ENCODE results near the gene XYLT1. TPM values are rescaled to one million over a fixed set of nuclear protein-coding genes. Genes with fewer than 3 reads are reported as not detected.

The XYLT1 gene
- total RNA-seq, 2 experiments from 2014 or later, result 59.4 to 60.4 TPM

DNA sequence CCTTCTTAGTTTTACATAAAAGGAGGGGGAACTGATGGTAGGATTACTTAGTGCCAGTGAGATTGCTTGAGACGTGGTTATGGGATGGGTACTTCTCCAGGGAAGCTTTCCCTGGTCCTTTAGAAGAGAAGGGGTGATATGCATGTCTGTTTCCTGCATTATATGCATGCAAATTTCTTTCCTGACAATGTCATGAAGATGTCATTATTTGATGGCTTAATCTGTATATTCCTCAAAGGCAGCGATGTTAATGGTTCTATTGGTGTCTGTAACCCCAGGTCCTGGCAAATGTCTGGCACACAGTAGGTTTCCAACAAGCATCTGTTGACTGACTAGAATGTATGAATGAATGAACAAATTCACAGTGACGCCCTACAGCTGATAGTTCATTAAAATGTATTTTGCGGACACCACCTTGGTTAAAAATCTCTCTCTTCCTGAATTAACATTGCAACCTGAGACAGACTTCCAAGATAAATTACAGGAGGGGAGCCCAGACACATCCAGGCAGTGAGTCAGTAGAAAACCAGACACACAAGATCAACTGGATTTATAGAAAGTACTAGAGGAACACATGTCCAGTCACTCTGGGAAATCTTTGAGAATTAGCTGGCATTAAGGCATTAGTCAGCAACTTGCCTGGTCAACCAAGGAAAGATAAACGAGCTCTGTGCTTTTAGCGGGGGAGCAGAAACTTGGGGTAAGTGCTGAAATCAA lies 293.4 kb downstream of the XYLT1 start:
- POLR2A ChIA-PET, result no interaction called here
- Mint-ChIP-seq H3K4me3 (no peak overlapping the region), H3K9me3 (ENCODE audit: insufficient read depth) (no peaks in the 10 kb centered on the region), H3K27me3 (ENCODE audit: low read depth) (no peaks in the 10 kb centered on the region), H3K4me1 (ENCODE audit: low read depth) (peaks cover 18% of the 10 kb centered on the region), H3K27ac (no peak overlapping the region), H3K36me3 (ENCODE audit: low read depth) (peaks cover 62% of the 10 kb centered on the region)
- CTCF ChIA-PET, result no interaction called here
- ATAC-seq (no peak), DNase-seq (no peak)

DNA sequence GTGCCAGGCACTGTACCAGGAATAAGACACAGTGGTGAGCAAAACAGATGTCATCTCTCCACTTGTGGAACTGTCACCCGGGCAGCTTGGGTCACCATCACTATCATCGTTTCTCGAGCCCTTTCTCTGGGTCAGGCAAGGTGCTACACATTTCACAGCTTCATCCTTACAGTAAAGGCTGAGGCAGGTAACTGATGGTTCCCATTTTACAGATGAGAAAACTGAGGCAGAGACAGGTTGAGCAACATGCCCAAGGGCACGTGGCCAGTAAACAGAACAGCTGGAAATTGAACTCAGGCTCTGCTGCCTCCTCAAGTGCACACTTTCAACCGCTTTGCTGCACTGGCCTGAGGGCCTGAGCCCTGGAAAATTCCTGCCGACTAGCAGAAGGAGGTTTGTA lies 294.6 kb downstream of the XYLT1 start:
- DNase-seq (no peak), ATAC-seq (no peak)
- POLR2A ChIA-PET, result no interaction called here
- CTCF ChIA-PET, result no interaction called here
- H3K36me3 Mint-ChIP-seq (ENCODE audit: low read depth), result peaks cover 57% of the 10 kb centered on the region
- H3K9me3 Mint-ChIP-seq (ENCODE audit: insufficient read depth), result no peaks in the 10 kb centered on the region
- peaks cover 20% of the 10 kb centered on the region for H3K4me1 Mint-ChIP-seq (ENCODE audit: low read depth)
- H3K4me3 Mint-ChIP-seq, result no peak overlapping the region
- no peaks in the 10 kb centered on the region for H3K27me3 Mint-ChIP-seq (ENCODE audit: low read depth)
- H3K27ac Mint-ChIP-seq, result no peak overlapping the region

DNA sequence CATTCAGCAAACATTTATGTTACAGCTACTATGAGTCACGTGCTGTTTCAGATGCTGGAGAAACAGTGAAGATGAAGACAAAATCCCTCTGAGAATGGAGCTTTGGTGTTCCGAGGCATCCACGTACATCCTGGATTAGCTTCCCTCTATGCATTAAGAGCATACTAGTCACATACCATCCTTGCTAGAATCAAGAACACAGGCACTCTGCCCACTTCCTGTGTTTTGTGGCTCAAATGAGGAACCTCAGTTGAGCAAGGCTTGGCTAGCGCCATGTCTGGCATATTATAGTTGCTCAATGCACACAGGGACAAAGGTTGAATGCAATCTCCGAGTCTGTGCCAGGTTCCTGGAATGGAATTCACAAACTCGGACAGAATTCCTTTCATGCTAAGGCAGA lies 297.5 kb downstream of the XYLT1 start:
- DNase-seq (peak; percentile 58), ATAC-seq (peak; percentile 44)
- Mint-ChIP-seq H3K4me3 (no peak overlapping the region), H3K27ac (no peak overlapping the region), H3K4me1 (ENCODE audit: low read depth) (peaks cover 20% of the 10 kb centered on the region), H3K27me3 (ENCODE audit: low read depth) (no peaks in the 10 kb centered on the region), H3K36me3 (ENCODE audit: low read depth) (peaks cover 60% of the 10 kb centered on the region), H3K9me3 (ENCODE audit: insufficient read depth) (no peaks in the 10 kb centered on the region)
- ChIA-PET POLR2A (no interaction called here), CTCF (no interaction called here)

- no peak overlapping the region for H3K4me3 Mint-ChIP-seq
- peaks cover 62% of the 10 kb centered on the region for H3K36me3 Mint-ChIP-seq (ENCODE audit: low read depth)
Observed at GRCh38 chr16:17171250-17172143, 299.3 kb downstream of the XYLT1 start.

GRCh38 chr16:17170435-17170834 lies 300.3 kb downstream of the XYLT1 start:
- CTCF ChIA-PET, result no interaction called here

More at GRCh38 chr16:17171250-17172143, 299.3 kb downstream of the XYLT1 start:
- Mint-ChIP-seq H3K9me3 (ENCODE audit: insufficient read depth) (no peaks in the 10 kb centered on the region), H3K27ac (no peak overlapping the region), H3K4me1 (ENCODE audit: low read depth) (peaks cover 20% of the 10 kb centered on the region), H3K27me3 (ENCODE audit: low read depth) (no peaks in the 10 kb centered on the region)
- ChIA-PET POLR2A (no interaction called here), CTCF (interaction anchor here (1.1 to 1.7 kb wide), 3 partner anchors 23 to 296 kb away, joined by 3 to 4 read pairs (median 3); no protein-coding TSS in a partner anchor)
- DNase-seq (no peak), ATAC-seq (no peak)

DNA sequence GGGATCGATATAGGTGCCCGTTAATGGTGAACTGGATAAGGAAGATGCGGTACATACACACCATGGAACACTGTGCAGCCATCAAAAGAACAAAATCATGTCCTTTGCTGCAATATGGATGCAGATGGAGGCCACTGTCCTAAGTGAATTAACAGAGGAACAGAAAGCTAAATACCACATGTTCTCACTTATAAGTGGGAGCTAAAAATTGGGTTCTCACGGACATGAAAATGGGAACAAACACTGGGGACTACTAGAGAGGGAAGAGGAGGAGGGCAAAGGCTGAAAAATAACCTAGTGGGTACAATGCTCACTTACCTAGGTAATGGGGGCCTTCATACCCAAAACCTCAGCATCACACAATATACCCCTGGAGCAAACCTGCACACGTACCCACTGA lies 302.6 kb downstream of the XYLT1 start:
- no peak overlapping the region for H3K4me3 Mint-ChIP-seq
- H3K27me3 Mint-ChIP-seq (ENCODE audit: low read depth), result no peaks in the 10 kb centered on the region
- H3K36me3 Mint-ChIP-seq (ENCODE audit: low read depth), result peaks cover 51% of the 10 kb centered on the region
- peaks cover 14% of the 10 kb centered on the region for H3K4me1 Mint-ChIP-seq (ENCODE audit: low read depth)
- no peak for DNase-seq
- CTCF ChIA-PET, result no interaction called here
- no peak for ATAC-seq
- no peak overlapping the region for H3K27ac Mint-ChIP-seq
- H3K9me3 Mint-ChIP-seq (ENCODE audit: insufficient read depth), result no peaks in the 10 kb centered on the region
- POLR2A ChIA-PET, result no interaction called here

More at GRCh38 chr16:17170435-17170834, 300.3 kb downstream of the XYLT1 start:
- Mint-ChIP-seq H3K27me3 (ENCODE audit: low read depth) (no peaks in the 10 kb centered on the region), H3K27ac (no peak overlapping the region), H3K36me3 (ENCODE audit: low read depth) (peaks cover 56% of the 10 kb centered on the region), H3K4me1 (ENCODE audit: low read depth) (peaks cover 20% of the 10 kb centered on the region), H3K4me3 (no peak overlapping the region), H3K9me3 (ENCODE audit: insufficient read depth) (no peaks in the 10 kb centered on the region)
- ATAC-seq (no peak), DNase-seq (no peak)
- POLR2A ChIA-PET, result interaction anchor here (0.6 kb wide), 1 partner anchor 248 kb away, joined by 3 read pairs; no protein-coding TSS in a partner anchor

- Mint-ChIP-seq H3K9me3 (ENCODE audit: insufficient read depth) (no peaks in the 10 kb centered on the region), H3K4me3 (no peak overlapping the region), H3K4me1 (ENCODE audit: low read depth) (peaks cover 6% of the 10 kb centered on the region), H3K27ac (no peak overlapping the region), H3K27me3 (ENCODE audit: low read depth) (no peaks in the 10 kb centered on the region), H3K36me3 (ENCODE audit: low read depth) (peaks cover 48% of the 10 kb centered on the region)
- ChIA-PET POLR2A (no interaction called here), CTCF (no interaction called here)
- DNase-seq, result no peak
- ATAC-seq, result no peak
Observed at GRCh38 chr16:17166095-17166494, 304.7 kb downstream of the XYLT1 start.

- no peak for ATAC-seq
- Mint-ChIP-seq H3K4me3 (no peak overlapping the region), H3K27ac (no peak overlapping the region), H3K4me1 (ENCODE audit: low read depth) (peaks cover 6% of the 10 kb centered on the region), H3K9me3 (ENCODE audit: insufficient read depth) (no peaks in the 10 kb centered on the region), H3K27me3 (ENCODE audit: low read depth) (no peaks in the 10 kb centered on the region), H3K36me3 (ENCODE audit: low read depth) (peaks cover 37% of the 10 kb centered on the region)
- ChIA-PET POLR2A (interaction anchor here (0.5 kb wide), 1 partner anchor 289 kb away, joined by 3 read pairs; no protein-coding TSS in a partner anchor), CTCF (no interaction called here)
- DNase-seq, result no peak
Observed at GRCh38 chr16:17162560-17162959, 308.2 kb downstream of the XYLT1 start.

DNA sequence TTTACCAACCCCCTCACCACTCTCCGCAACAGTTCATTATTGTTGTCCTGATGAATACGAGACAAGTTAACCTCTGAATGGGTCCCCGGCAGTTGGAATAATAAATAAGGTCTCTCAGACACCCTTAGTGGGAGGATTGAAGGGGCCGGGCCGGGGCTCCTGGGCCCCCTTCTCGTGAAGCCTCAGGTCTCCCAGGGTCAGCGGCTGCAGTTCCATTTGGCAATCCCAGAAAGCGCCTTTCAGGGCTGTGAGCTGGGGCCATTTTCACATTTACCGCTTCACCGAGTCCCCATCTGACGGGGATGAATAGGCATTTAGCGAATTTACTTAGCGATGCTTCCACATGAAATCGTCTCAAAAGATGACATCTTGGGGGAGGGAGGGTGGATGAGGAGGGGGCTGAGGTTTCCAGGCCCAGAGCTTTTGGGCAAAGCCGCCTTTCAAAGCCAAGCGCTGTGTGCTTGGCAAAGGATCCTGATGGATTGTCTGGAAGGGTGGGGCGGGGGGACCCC lies 309.8 kb downstream of the XYLT1 start:
- ChIA-PET CTCF (no interaction called here), POLR2A (no interaction called here)
- no peaks in the 10 kb centered on the region for H3K27me3 Mint-ChIP-seq (ENCODE audit: low read depth)
- DNase-seq (no peak), ATAC-seq (no peak)
- no peak overlapping the region for H3K27ac Mint-ChIP-seq
- H3K4me1 Mint-ChIP-seq (ENCODE audit: low read depth), result peaks cover 6% of the 10 kb centered on the region
- peaks cover 44% of the 10 kb centered on the region for H3K36me3 Mint-ChIP-seq (ENCODE audit: low read depth)
- H3K9me3 Mint-ChIP-seq (ENCODE audit: insufficient read depth), result no peaks in the 10 kb centered on the region
- no peak overlapping the region for H3K4me3 Mint-ChIP-seq

DNA sequence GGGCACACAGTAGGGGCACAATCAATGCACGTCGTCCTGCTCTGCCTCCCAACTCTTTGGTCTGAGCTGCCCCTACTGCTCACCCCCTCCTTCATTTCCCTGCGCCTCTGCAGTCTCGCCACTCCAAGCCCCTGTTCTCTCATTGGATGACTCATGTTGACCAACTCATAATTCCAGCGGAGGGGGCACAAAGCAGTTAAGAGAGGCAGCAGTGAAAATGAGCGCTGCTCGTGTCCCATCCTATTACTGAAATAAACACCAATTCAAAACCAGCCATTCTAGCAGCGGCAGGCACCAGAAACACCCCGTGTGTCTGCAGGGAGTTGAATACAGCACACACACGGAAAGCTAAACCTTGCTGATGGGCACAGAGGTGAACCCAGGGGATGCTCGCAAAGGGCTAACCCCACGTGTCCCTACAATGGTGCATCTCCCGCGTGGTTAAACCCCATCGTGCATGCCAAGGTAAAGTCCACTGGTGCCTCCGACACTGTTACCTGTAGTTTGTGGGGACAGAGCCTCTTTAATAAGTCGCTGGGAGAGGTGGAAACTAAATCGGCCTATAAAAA lies 310.4 kb downstream of the XYLT1 start:
- no peak overlapping the region for H3K4me3 Mint-ChIP-seq
- POLR2A ChIA-PET, result no interaction called here
- DNase-seq (no peak), ATAC-seq (no peak)
- no peak overlapping the region for H3K27ac Mint-ChIP-seq
- H3K9me3 Mint-ChIP-seq (ENCODE audit: insufficient read depth), result no peaks in the 10 kb centered on the region
- no peaks in the 10 kb centered on the region for H3K27me3 Mint-ChIP-seq (ENCODE audit: low read depth)
- CTCF ChIA-PET, result interaction anchor here (1.8 kb wide), 1 partner anchor 24 kb away, joined by 3 read pairs; no protein-coding TSS in a partner anchor
- peaks cover 43% of the 10 kb centered on the region for H3K36me3 Mint-ChIP-seq (ENCODE audit: low read depth)
- H3K4me1 Mint-ChIP-seq (ENCODE audit: low read depth), result peaks cover 6% of the 10 kb centered on the region

DNA sequence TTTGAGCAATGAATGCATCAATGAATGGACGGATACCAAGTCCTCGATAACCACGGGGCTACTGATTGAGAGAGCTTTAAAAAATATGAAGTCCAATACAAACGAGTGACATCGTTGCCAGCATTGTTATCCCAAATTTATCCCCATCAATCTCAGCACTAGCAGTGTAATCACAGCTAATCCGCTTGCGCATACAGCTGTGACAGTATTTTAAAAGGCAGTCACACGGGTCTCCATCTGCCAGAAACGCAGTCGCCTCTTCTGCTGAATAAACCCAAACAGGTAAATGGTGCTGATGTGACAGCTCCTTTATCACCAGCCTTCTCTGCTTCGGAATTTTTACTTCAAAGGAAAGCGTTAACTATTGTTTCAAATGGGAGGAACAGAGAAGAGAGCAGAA lies 311.1 kb downstream of the XYLT1 start:
- ChIA-PET CTCF (interaction anchor here (1.8 kb wide), 1 partner anchor 24 kb away, joined by 3 read pairs; no protein-coding TSS in a partner anchor), POLR2A (no interaction called here)
- ATAC-seq (no peak), DNase-seq (no peak)
- Mint-ChIP-seq H3K4me3 (no peak overlapping the region), H3K27me3 (ENCODE audit: low read depth) (no peaks in the 10 kb centered on the region), H3K4me1 (ENCODE audit: low read depth) (peaks cover 5% of the 10 kb centered on the region), H3K9me3 (ENCODE audit: insufficient read depth) (no peaks in the 10 kb centered on the region), H3K36me3 (ENCODE audit: low read depth) (peaks cover 41% of the 10 kb centered on the region), H3K27ac (no peak overlapping the region)

DNA sequence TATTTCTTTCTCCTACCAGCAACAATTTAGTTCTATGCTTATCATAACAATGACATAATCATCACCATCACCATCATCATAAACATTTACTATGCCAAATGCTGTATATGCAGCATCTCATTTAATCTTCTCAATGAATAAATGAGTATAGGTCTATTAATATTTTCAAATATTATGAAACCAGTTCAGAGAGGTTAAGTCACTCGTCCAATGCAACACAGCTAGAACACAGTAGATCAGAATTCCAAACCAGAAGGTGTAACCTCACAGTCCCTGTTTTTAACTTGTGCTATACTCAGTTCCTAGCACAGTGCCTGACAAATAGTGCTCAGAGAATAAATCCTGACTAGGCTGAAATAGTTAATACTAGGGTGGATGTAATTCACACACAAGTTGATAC lies 314.8 kb downstream of the XYLT1 start:
- DNase-seq (no peak), ATAC-seq (no peak)
- no peak overlapping the region for H3K27ac Mint-ChIP-seq
- no peaks in the 10 kb centered on the region for H3K4me1 Mint-ChIP-seq (ENCODE audit: low read depth)
- no peaks in the 10 kb centered on the region for H3K27me3 Mint-ChIP-seq (ENCODE audit: low read depth)
- ChIA-PET CTCF (no interaction called here), POLR2A (interaction anchor here (0.6 kb wide), 1 partner anchor 49 kb away, joined by 3 read pairs; no protein-coding TSS in a partner anchor)
- peaks cover 35% of the 10 kb centered on the region for H3K36me3 Mint-ChIP-seq (ENCODE audit: low read depth)
- no peak overlapping the region for H3K4me3 Mint-ChIP-seq
- no peaks in the 10 kb centered on the region for H3K9me3 Mint-ChIP-seq (ENCODE audit: insufficient read depth)

Measured in activated CD8-positive, alpha-beta T cell treated with anti-CD3 and anti-CD28 coated beads, Interleukin-2, amount 10 ng/mL, durations not matched to agents 7 days and 5 days (primary cell).